ENCODE data around the gene CTSC.

DNA sequence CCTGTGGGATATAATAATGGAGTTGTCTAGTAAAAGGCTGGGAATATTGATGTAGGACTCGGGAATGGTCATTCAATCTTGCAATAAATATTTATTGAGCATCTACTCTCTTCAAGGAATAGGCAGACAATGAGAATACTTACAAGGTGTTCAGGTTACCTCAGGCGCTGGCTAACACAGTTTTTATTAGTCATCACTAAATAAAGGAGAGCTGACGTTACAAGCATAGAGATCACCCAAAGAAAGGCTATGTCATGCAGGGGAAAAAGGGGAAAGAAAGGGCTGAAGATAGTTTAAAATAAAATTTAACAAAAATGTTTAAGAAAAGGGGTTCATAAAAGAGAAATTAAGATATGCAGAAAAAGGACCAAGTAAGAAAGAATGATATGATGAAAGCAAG, 15.8 kb upstream of the CTSC start:
- TF ChIP-seq, protein P1, sequence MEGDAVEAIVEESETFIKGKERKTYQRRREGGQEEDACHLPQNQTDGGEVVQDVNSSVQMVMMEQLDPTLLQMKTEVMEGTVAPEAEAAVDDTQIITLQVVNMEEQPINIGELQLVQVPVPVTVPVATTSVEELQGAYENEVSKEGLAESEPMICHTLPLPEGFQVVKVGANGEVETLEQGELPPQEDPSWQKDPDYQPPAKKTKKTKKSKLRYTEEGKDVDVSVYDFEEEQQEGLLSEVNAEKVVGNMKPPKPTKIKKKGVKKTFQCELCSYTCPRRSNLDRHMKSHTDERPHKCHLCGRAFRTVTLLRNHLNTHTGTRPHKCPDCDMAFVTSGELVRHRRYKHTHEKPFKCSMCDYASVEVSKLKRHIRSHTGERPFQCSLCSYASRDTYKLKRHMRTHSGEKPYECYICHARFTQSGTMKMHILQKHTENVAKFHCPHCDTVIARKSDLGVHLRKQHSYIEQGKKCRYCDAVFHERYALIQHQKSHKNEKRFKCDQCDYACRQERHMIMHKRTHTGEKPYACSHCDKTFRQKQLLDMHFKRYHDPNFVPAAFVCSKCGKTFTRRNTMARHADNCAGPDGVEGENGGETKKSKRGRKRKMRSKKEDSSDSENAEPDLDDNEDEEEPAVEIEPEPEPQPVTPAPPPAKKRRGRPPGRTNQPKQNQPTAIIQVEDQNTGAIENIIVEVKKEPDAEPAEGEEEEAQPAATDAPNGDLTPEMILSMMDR (optimal IDR thresholded peaks at IDR 0.05 in 1 of 3, IDR thresholded peaks at IDR 0.05 in 1 of 3, conservative IDR thresholded peaks at IDR 0.05 in 1 of 3; ENCODE audit: extremely low read depth in 1 of 3, insufficient read depth in 2 of 3, low read length in 3 of 3): no peak
- TF ChIP-seq EZH2 (IDR thresholded peaks at IDR 0.05; ENCODE audit: low read length): no peak

All from keratinocyte (primary cell).